Stimulated activated CD4-positive, alpha-beta T cell treated with anti-CD3 and anti-CD28 coated beads, Interleukin-15, amount 100 ng/mL, for 24 hours (primary cell): ENCODE measurements around the gene TMEM101.
"Not testable (repeated sequence)": the region's sequence is repeated elsewhere in the genome, so short reads cannot be mapped to it uniquely, and the experiment has no call there.

Source experiments
- DNase-seq: peaks from one replicate; pipeline ENCODE4 v3.0.0-alpha.2; 2020

TMEM101 gene

GRCh38 chr17:43972444-43973212, 42.1 kb downstream of the TMEM101 start:
- DNase-seq, result not testable (repeated sequence)

- not testable (repeated sequence) for DNase-seq
Measured at GRCh38 chr17:43971436-43971835, 43.3 kb downstream of the TMEM101 start.

- DNase-seq, result no peak
Measured at GRCh38 chr17:43970366-43970765, 44.4 kb downstream of the TMEM101 start.

- DNase-seq, result no peak
Measured at GRCh38 chr17:43967251-43967875, 47.4 kb downstream of the TMEM101 start.

GRCh38 chr17:43966276-43966675, 48.5 kb downstream of the TMEM101 start:
- no peak for DNase-seq

GRCh38 chr17:43962479-43962878, 52.3 kb downstream of the TMEM101 start:
- no peak for DNase-seq

- no peak for DNase-seq
Measured at GRCh38 chr17:43961954-43962353, 52.8 kb downstream of the TMEM101 start.

GRCh38 chr17:43961292-43961691, 53.5 kb downstream of the TMEM101 start:
- not testable (repeated sequence) for DNase-seq
